Trophoblast cell (in vitro differentiated cells and primary cell): ENCODE measurements around the gene THAP10.
"Not testable (repeated sequence)": the region's sequence is repeated elsewhere in the genome, so short reads cannot be mapped to it uniquely, and the experiment has no call there.

Source experiments
- DNase-seq, 2 donors: peaks; one replicate each; pipeline ENCODE4 v3.0.0-alpha.2; 2016
- H2AFZ ChIP-seq: 2 replicates; pipeline ENCODE4 v1.6.1; 2013; ENCODE audit warnings: low read length, moderate library complexity, mild to moderate bottlenecking; ENCODE audit not compliant: insufficient read depth, poor library complexity
- H2AK5ac ChIP-seq: 2 replicates; pipeline ENCODE4 v1.6.1; 2013; ENCODE audit warnings: mild to moderate bottlenecking, low read length
- H2BK120ac ChIP-seq: 2 replicates; pipeline ENCODE4 v1.6.1; 2013; ENCODE audit warnings: low read length, mild to moderate bottlenecking, moderate library complexity; ENCODE audit not compliant: insufficient read depth, poor library complexity
- H2BK12ac ChIP-seq: 2 replicates; pipeline ENCODE4 v1.6.1; 2013; ENCODE audit warnings: mild to moderate bottlenecking, low read length, moderate library complexity
- H2BK5ac ChIP-seq: 2 replicates; pipeline ENCODE4 v1.6.1; 2013; ENCODE audit warnings: low read length, low read depth, moderate library complexity, mild to moderate bottlenecking; ENCODE audit not compliant: poor library complexity
- H3K14ac ChIP-seq: 2 replicates; pipeline ENCODE4 v1.6.1; 2013; ENCODE audit warnings: mild to moderate bottlenecking, low read length
- H3K18ac ChIP-seq: 2 replicates; pipeline ENCODE4 v1.6.1; 2013; ENCODE audit warnings: mild to moderate bottlenecking, low read length
- H3K23ac ChIP-seq: 2 replicates; pipeline ENCODE4 v1.6.1; 2013; ENCODE audit warnings: low read length
- H3K27ac ChIP-seq: 2 replicates; pipeline ENCODE4 v1.5.1; 2013; ENCODE audit warnings: low read depth, mild to moderate bottlenecking, inconsistent platforms, low read length, moderate library complexity
- H3K27me3 ChIP-seq: 2 replicates; pipeline ENCODE4 v1.6.1; 2013; ENCODE audit warnings: inconsistent platforms, mild to moderate bottlenecking, low read length, moderate library complexity; ENCODE audit not compliant: insufficient read depth
- H3K36me3 ChIP-seq, 2 experiments: 1 replicate in 1 of 2; 2 replicates in 1 of 2; pipeline ENCODE4 v1.6.1; 2013; ENCODE audit warnings: low read length in 2 of 2, mild to moderate bottlenecking in 2 of 2, moderate library complexity in 1 of 2; ENCODE audit not compliant: insufficient read depth in 2 of 2, control insufficient read depth in 1 of 2
- H3K4ac ChIP-seq: 2 replicates; pipeline ENCODE4 v1.6.1; 2013; ENCODE audit warnings: low read depth, mild to moderate bottlenecking, low read length, moderate library complexity
- H3K4me1 ChIP-seq, 2 experiments: 1 replicate in 1 of 2; 2 replicates in 1 of 2; pipeline ENCODE4 v1.6.1; 2013; ENCODE audit warnings: low read length in 2 of 2, mild to moderate bottlenecking in 2 of 2, moderate library complexity in 1 of 2; ENCODE audit not compliant: insufficient read depth in 2 of 2, control insufficient read depth in 1 of 2
- H3K4me2 ChIP-seq: 2 replicates; pipeline ENCODE4 v1.6.1; 2013; ENCODE audit warnings: inconsistent platforms, mild to moderate bottlenecking, low read length, moderate library complexity
- H3K4me3 ChIP-seq: 2 replicates; pipeline ENCODE4 v1.5.1; 2013; ENCODE audit warnings: mild to moderate bottlenecking, low read depth, low read length, inconsistent platforms
- H3K79me1 ChIP-seq: one replicate; pipeline ENCODE4 v1.6.1; 2013; ENCODE audit warnings: low read length
- H3K79me2 ChIP-seq: 2 replicates; pipeline ENCODE4 v1.6.1; 2013; ENCODE audit warnings: low read length, mild to moderate bottlenecking; ENCODE audit not compliant: control insufficient read depth, insufficient read depth, poor library complexity
- H3K9ac ChIP-seq: 2 replicates; pipeline ENCODE4 v1.6.1; 2013; ENCODE audit warnings: mild to moderate bottlenecking, low read length
- H3K9me3 ChIP-seq: 2 replicates; pipeline ENCODE4 v1.6.1; 2013; ENCODE audit warnings: low read depth, mild to moderate bottlenecking, control low read depth, inconsistent platforms, low read length; ENCODE audit not compliant: insufficient read depth
- H4K12ac ChIP-seq: 2 replicates; pipeline ENCODE4 v1.6.1; 2013; ENCODE audit warnings: low read depth, mild to moderate bottlenecking, low read length, moderate library complexity
- H4K8ac ChIP-seq: 2 replicates; pipeline ENCODE4 v1.6.1; 2013; ENCODE audit warnings: low read depth, mild to moderate bottlenecking, low read length, moderate library complexity
- H4K91ac ChIP-seq: one replicate; pipeline ENCODE4 v1.6.1; 2013; ENCODE audit warnings: low read depth, mild to moderate bottlenecking, low read length, moderate library complexity
- WGBS: extraction: QIAGEN DNeasy Blood & Tissue Kit; methylation state at CpG from one replicate; pipeline ENCODE4 v1.1.7; 2013; ENCODE audit warnings: missing lambda C conversion rate; ENCODE audit not compliant: insufficient read length, insufficient coverage; ENCODE audit errors: extremely low coverage; 5-methylcytosine and 5-hydroxymethylcytosine counted together

THAP10 gene

GRCh38 chr15:70932397-70932796, 40.2 kb upstream of the THAP10 start:
- H3K79me2 ChIP-seq: no peaks in the 10 kb centered on the region
- WGBS: no CpG with 5 or more reads among the region's 2 CpGs

GRCh38 chr15:70931821-70932220, 39.6 kb upstream of the THAP10 start:
- H2BK12ac ChIP-seq: no peak overlapping the region
- H2AK5ac ChIP-seq: no peak overlapping the region
- H3K9ac ChIP-seq: no peak overlapping the region
- no peaks in the 10 kb centered on the region for H3K79me1 ChIP-seq
- no peak overlapping the region for H2BK5ac ChIP-seq
- no peaks in the 10 kb centered on the region for H3K79me2 ChIP-seq
- H3K4me3 ChIP-seq: no peak overlapping the region
- H3K27ac ChIP-seq: no peak overlapping the region
- no peaks in the 10 kb centered on the region for H3K9me3 ChIP-seq
- no peak overlapping the region for H2BK120ac ChIP-seq
- no peak overlapping the region for H3K14ac ChIP-seq
- no peaks in the 10 kb centered on the region for H3K36me3 ChIP-seq
- H3K27me3 ChIP-seq: no peaks in the 10 kb centered on the region
- H2AFZ ChIP-seq: no peak overlapping the region
- H3K4ac ChIP-seq: no peak overlapping the region
- no peak overlapping the region for H4K8ac ChIP-seq
- H4K91ac ChIP-seq: no peak overlapping the region
- H4K12ac ChIP-seq: no peak overlapping the region
- H3K4me2 ChIP-seq: no peak overlapping the region
- DNase-seq: no peak
- no peak overlapping the region for H3K18ac ChIP-seq
- no peak overlapping the region for H3K23ac ChIP-seq
- no peaks in the 10 kb centered on the region for H3K4me1 ChIP-seq

More at GRCh38 chr15:70932397-70932796, 40.2 kb upstream of the THAP10 start:
- H3K18ac ChIP-seq: no peak overlapping the region
- H3K9ac ChIP-seq: no peak overlapping the region
- no peaks in the 10 kb centered on the region for H3K9me3 ChIP-seq
- no peaks in the 10 kb centered on the region for H3K27me3 ChIP-seq
- no peak overlapping the region for H4K12ac ChIP-seq
- H2AK5ac ChIP-seq: no peak overlapping the region
- no peak overlapping the region for H3K4ac ChIP-seq
- no peak overlapping the region for H3K4me2 ChIP-seq
- H4K8ac ChIP-seq: no peak overlapping the region
- no peak overlapping the region for H3K27ac ChIP-seq
- H3K14ac ChIP-seq: no peak overlapping the region
- no peak overlapping the region for H3K4me3 ChIP-seq
- no peak overlapping the region for H2BK5ac ChIP-seq
- H3K36me3 ChIP-seq: no peaks in the 10 kb centered on the region
- H3K4me1 ChIP-seq: no peaks in the 10 kb centered on the region
- no peak overlapping the region for H4K91ac ChIP-seq
- no peak overlapping the region for H2BK12ac ChIP-seq
- no peak overlapping the region for H2BK120ac ChIP-seq
- H3K79me1 ChIP-seq: no peaks in the 10 kb centered on the region
- no peak overlapping the region for H2AFZ ChIP-seq
- DNase-seq: no peak
- H3K23ac ChIP-seq: no peak overlapping the region

DNA sequence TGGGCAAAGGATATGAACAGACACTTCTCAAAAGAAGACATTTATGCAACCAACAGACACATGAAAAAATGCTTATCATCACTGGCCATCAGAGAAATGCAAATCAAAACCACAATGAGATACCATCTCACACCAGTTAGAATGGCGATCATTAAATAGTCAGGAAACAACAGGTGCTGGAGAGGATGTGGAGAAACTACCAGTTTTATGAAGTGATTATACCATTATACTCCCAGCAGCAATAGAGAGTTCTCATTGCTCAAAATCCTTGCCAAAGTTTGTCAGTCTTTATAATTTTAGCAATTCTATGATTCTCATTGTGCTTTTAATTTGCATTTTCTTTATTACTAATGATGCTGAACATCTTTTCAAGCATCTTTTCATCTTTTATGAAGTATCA, 34.7 kb upstream of the THAP10 start:
- not testable (repeated sequence) for H3K18ac ChIP-seq, H3K4me3 ChIP-seq, H2BK5ac ChIP-seq, H3K27ac ChIP-seq, H3K36me3 ChIP-seq, H4K91ac ChIP-seq, H4K8ac ChIP-seq, H3K79me2 ChIP-seq, H3K4me1 ChIP-seq, H3K9me3 ChIP-seq, H2BK120ac ChIP-seq, H2AK5ac ChIP-seq, H3K27me3 ChIP-seq, H3K9ac ChIP-seq, H3K79me1 ChIP-seq, H3K23ac ChIP-seq, H2BK12ac ChIP-seq, H3K14ac ChIP-seq, DNase-seq, H2AFZ ChIP-seq, H4K12ac ChIP-seq, H3K4me2 ChIP-seq, H3K4ac ChIP-seq
- WGBS: no CpG with 5 or more reads among the region's 1 CpG

DNA sequence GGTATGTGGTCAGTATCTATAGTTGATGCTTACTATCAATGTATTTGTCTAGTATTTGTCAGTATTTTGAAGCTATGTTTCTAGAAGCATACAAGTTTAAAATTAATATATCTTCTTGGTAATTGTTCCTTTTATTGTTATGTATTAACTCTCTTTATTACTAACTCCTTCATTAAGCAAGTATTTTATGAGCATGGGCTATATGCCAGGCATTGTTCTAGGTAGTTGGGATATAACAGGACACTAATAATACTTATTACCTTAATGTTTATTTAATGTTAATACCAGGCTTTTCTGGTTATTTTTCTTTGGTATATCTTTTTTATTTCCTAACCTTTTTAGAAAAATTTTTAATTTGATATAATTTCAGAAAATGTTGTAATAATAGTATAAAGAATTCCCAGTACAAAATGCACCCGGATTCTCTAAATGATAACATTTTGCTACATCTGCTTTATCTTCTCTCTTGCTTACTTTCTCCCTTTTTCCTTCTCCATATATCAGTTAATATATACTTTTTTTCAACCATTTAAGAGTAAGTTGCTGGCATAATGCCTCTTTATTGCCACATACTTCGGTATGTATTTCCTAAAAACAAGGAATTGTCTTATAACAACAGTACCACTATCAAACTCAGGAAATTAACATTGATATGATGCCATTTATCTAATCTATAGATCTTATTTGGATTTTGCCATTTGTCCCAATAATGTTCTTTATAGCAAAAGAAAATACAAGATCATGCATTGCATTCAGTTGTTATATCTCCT, 31.3 kb upstream of the THAP10 start:
- no peak overlapping the region for H3K4ac ChIP-seq
- no peak overlapping the region for H3K14ac ChIP-seq
- H3K79me1 ChIP-seq: no peaks in the 10 kb centered on the region
- H4K91ac ChIP-seq: no peak overlapping the region
- H4K12ac ChIP-seq: no peak overlapping the region
- no peak overlapping the region for H2BK5ac ChIP-seq
- H2BK120ac ChIP-seq: no peak overlapping the region
- no peak for DNase-seq
- no peak overlapping the region for H3K4me3 ChIP-seq
- H3K4me1 ChIP-seq: no peaks in the 10 kb centered on the region
- H2AK5ac ChIP-seq: no peak overlapping the region
- H3K79me2 ChIP-seq: no peaks in the 10 kb centered on the region
- no peak overlapping the region for H4K8ac ChIP-seq
- no peaks in the 10 kb centered on the region for H3K36me3 ChIP-seq
- no peaks in the 10 kb centered on the region for H3K27me3 ChIP-seq
- WGBS: no CpG with 5 or more reads among the region's 2 CpGs
- H2AFZ ChIP-seq: no peak overlapping the region
- no peaks in the 10 kb centered on the region for H3K9me3 ChIP-seq
- H3K23ac ChIP-seq: no peak overlapping the region
- no peak overlapping the region for H3K27ac ChIP-seq
- H3K18ac ChIP-seq: no peak overlapping the region
- H3K9ac ChIP-seq: no peak overlapping the region
- H3K4me2 ChIP-seq: no peak overlapping the region
- H2BK12ac ChIP-seq: no peak overlapping the region
